H1 (cell line): Measurements from ENCODE around the gene FRMD4B. TPM values are rescaled to one million over a fixed set of nuclear protein-coding genes. Genes with fewer than 3 reads are reported as not detected.

Experiments
- CBX8 ChIP-seq: fragments of 300-800, 300-1000 bp; sonication (generic); IDR thresholded peaks from 2 replicates; pipeline ENCODE4 v1.7.1; 2016; ENCODE audit warnings: low read depth, low read length, borderline replicate concordance
- CREB1 ChIP-seq: IDR thresholded peaks from 2 replicates; pipeline ENCODE4 v1.6.1; 2012; ENCODE audit warnings: inconsistent platforms
- JUN ChIP-seq: IDR thresholded peaks from 2 replicates; pipeline ENCODE4 v1.6.1; 2011; ENCODE audit warnings: low read depth, mild to moderate bottlenecking, improper control_type of control experiment, low read length
- PHF8 ChIP-seq: fragments of 200-600 bp; sonication (generic); conservative IDR thresholded peaks from 2 replicates; pipeline ENCODE4 v1.7.1; 2012; ENCODE audit warnings: low read depth, mild to moderate bottlenecking, inconsistent platforms, low read length, moderate library complexity
- polyA plus RNA-seq, 7 experiments: library from polyadenylated mRNA; depleted of rRNA in 3 of 7; stranded (reverse) in 5 of 7; unstranded in 2 of 7; fragments of >200 nt in 5 of 7; fragments of 200-250 nt in 2 of 7; gene quantifications; 1 replicate in 5 of 7; 2 replicates in 1 of 7; 4 replicates in 1 of 7; pipeline versions ENCODE4 v1.2.1 to v1.2.3, GENCODE V29; 2011 to 2013; ENCODE audit warnings: missing spikeins in 2 of 7, mixed read lengths in 2 of 7
- total RNA-seq: library from RNA; stranded (reverse); fragmentation: NEBNext Ultra II Directional; extraction: Animal tissue kit (Norgen Biotek cat#: 25700); gene quantifications from 2 replicates; pipeline ENCODE4 v1.2.1, GENCODE V29; 2021

The FRMD4B gene
- total and polyA plus RNA-seq, 2 of the 8 experiments (the other 6 are each of a cell fraction or from before 2014, with no cell fraction given) = 2.7 to 7.2 TPM

DNA sequence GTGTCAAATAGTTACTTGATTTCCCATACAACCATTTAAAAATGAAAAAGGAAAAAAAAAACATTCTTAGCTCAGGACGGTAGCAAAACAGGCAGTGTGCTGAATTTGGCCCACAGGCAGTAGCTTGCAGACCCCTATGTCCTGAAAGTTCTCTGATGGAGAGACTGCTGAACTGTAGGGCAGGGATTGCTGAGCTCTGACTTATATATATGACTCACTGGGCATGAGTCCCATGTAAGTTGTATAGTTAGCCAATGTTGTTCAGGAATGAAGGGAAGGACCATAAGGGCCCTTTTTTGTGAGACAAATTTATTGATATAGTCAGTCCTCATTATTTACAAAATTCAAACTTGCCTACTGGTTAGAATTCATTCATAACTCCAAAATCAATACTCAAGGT is 36.9 kb upstream of the FRMD4B start (continued):
- TF ChIP-seq CBX8 (no peak), PHF8 (no peak), JUN (no peak), CREB1 (no peak)
